Central memory CD8-positive, alpha-beta T cell (primary cell): ENCODE measurements around the gene TMEM273.

Source experiments
- ATAC-seq: fragments of 150-1000 bp; cut with Tn5 transposase; replicated peaks from 2 replicates; pipeline ENCODE4 v1.10.0; 2022; ENCODE audit warnings: mild to moderate bottlenecking, moderate FRiP score, moderate number of reproducible peaks; ENCODE audit not compliant: poor library complexity, severe bottlenecking; ENCODE audit errors: extremely low read depth
- DNase-seq, 2 donors: peaks; one replicate each; pipeline ENCODE4 v3.0.0; 2021; ENCODE audit warnings: low spot score in 2 of 2
- H3K27ac Mint-ChIP-seq: one replicate; pipeline ENCODE4 v1.8.0; 2022; ENCODE audit warnings: low read depth, mild to moderate bottlenecking, moderate library complexity, mixed read lengths
- H3K27me3 Mint-ChIP-seq: one replicate; pipeline ENCODE4 v1.8.0; 2022; ENCODE audit warnings: mixed read lengths
- H3K36me3 Mint-ChIP-seq: one replicate; pipeline ENCODE4 v1.8.0; 2022; ENCODE audit warnings: mild to moderate bottlenecking, moderate library complexity, mixed read lengths; ENCODE audit not compliant: insufficient read depth
- H3K4me1 Mint-ChIP-seq: one replicate; pipeline ENCODE4 v1.8.0; 2022; ENCODE audit warnings: mixed read lengths
- H3K4me3 Mint-ChIP-seq: one replicate; pipeline ENCODE4 v1.8.0; 2022; ENCODE audit warnings: mild to moderate bottlenecking, moderate library complexity, mixed read lengths
- H3K9me3 Mint-ChIP-seq: one replicate; pipeline ENCODE4 v1.8.0; 2022; ENCODE audit warnings: mixed read lengths

The TMEM273 gene

DNA sequence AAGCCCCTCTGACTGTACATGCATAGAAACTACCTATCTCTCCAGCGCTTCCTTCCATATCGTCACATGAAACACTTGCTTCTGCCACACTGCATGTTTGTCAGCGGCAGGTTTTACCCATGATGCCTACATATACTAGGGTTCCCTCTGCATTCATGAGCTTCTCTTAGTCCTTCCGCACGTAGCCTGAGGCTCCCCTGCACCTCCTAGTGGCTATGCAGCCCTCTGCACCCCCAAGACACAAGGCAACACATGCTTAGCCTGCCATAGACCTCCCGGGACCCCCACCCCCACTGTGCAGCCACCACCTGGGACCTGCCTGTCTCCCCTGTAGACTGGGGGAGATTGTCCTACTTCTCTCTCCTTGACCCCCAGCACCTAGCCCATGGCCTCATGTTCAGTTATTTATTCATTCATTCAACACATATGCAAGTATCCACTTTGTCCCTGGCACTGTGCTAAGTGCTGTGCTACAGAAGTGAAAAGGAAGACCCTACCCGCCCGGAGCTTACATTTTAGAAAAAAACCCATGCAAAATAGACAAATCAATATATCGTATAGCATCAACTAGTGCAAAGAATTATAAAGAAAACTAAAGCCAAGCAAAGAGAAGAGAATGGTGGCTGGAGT lies 23.5 kb downstream of the TMEM273 start:
- Mint-ChIP-seq H3K4me1 (peaks cover 11% of the 10 kb centered on the region), H3K27me3 (no peaks in the 10 kb centered on the region), H3K4me3 (no peak overlapping the region), H3K27ac (peak overlapping the region; percentile 54), H3K36me3 (peaks cover 5% of the 10 kb centered on the region), H3K9me3 (no peaks in the 10 kb centered on the region)
- no peak for DNase-seq
- peak; percentile 59 for ATAC-seq

DNA sequence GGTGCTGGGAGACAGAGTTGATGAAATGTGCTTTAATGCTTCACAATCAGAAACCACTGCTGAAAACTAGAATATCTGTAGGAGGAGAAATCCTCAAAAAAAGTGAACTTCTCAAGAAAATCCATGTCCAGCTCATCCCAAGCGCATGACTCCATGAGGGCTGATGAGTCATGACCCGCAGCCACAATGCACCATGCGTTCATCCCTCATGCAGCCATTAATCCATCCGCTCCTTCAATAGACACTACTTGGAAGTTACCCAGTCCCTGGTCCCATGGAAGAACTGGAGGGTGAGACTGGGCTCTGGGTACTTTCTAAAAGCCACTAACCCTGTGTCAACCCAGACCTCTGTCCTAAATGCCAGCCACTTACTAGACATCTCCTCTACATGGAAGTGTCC lies 24.4 kb downstream of the TMEM273 start:
- Mint-ChIP-seq H3K4me3 (no peak overlapping the region), H3K36me3 (peaks cover 5% of the 10 kb centered on the region), H3K27ac (no peak overlapping the region), H3K9me3 (no peaks in the 10 kb centered on the region), H3K4me1 (peaks cover 11% of the 10 kb centered on the region), H3K27me3 (no peaks in the 10 kb centered on the region)
- ATAC-seq (no peak), DNase-seq (no peak)

DNA sequence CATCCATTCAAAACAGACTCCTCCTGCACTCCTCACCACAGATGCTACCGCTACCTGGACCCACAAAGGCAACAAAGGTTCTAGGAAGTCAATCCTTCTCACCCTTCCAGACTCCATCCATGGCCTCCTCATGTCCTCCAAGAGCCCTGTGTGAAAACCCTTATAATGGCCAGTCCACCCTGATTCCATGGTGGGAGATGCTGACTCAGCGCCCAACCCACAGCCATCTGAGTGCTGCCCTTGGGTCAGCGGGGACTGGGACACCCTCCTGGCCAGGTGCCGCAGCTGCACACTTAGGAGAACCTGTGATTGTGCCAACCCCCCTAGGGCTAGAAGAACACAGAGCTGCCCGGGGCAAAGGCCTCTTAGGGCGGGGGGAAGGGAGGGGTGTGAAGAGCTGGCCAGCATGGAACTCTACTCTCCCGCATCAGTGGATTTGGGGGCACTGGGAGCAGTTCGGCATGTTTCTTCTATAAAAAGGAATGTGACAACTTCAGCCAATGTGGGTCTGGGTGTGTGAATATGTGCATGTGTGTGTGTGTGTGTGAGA lies 25.4 kb downstream of the TMEM273 start:
- peaks cover 5% of the 10 kb centered on the region for H3K36me3 Mint-ChIP-seq
- H3K9me3 Mint-ChIP-seq: no peaks in the 10 kb centered on the region
- no peak for ATAC-seq

DNA sequence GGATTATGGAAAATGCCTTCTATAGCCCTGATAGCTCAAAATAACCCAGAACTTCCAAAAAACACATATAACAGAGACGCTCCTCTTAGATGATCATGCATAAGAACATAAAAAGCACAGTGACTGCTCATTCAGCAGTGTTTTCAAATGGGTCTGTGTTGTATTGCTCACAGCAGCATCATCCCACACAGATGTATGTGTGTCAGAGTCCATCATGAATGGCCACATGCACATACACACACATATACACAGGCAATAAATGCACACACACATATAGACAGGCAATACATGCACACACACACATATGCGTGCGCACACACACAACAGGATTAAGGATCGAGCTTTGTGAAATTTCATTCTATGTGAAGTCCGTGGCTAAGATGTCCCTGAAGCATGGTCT lies 26.1 kb downstream of the TMEM273 start:
- H3K27me3 Mint-ChIP-seq: no peaks in the 10 kb centered on the region
- DNase-seq (no peak), ATAC-seq (no peak)
- H3K4me1 Mint-ChIP-seq: peaks cover 11% of the 10 kb centered on the region
- H3K9me3 Mint-ChIP-seq: no peaks in the 10 kb centered on the region
- H3K36me3 Mint-ChIP-seq: peaks cover 5% of the 10 kb centered on the region
- H3K4me3 Mint-ChIP-seq: no peak overlapping the region
- H3K27ac Mint-ChIP-seq: no peak overlapping the region

More for the DNA sequence above, 25.4 kb downstream of the TMEM273 start:
- H3K4me1 Mint-ChIP-seq: peaks cover 11% of the 10 kb centered on the region
- H3K27ac Mint-ChIP-seq: no peak overlapping the region
- no peak for DNase-seq
- no peak overlapping the region for H3K4me3 Mint-ChIP-seq
- H3K27me3 Mint-ChIP-seq: no peaks in the 10 kb centered on the region

DNA sequence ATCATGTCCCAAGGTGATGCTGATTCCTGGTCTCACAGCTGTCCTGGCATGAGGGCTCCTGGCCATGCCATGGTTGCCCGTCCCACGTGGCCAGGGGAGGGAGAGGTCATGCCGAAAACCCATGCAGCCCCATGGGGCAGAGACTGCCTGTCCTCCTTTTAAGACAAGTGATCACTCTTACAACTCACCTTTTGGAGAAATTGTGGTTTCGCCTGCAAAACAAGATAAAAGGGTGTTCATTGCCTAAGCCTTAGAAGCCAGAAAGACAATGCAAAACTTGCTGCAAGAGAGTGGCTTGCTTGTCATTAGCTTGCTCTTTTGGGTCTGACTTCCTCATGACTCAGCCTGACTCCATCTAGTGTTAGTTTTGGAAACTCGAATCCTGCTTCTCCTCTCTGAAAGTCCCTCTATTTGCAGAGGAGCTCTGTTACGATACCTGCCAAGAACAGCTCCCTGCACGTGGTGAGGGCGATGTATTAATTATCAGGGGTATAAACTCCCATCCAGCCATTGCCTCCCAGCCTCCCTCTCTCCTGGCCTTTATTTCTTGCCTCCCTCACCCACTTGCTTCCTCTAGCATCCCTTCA lies 26.7 kb downstream of the TMEM273 start:
- peaks cover 14% of the 10 kb centered on the region for H3K4me1 Mint-ChIP-seq
- ATAC-seq (no peak), DNase-seq (no peak)
- no peak overlapping the region for H3K4me3 Mint-ChIP-seq
- H3K27me3 Mint-ChIP-seq: no peaks in the 10 kb centered on the region
- no peaks in the 10 kb centered on the region for H3K9me3 Mint-ChIP-seq
- peaks cover 5% of the 10 kb centered on the region for H3K36me3 Mint-ChIP-seq
- no peak overlapping the region for H3K27ac Mint-ChIP-seq

DNA sequence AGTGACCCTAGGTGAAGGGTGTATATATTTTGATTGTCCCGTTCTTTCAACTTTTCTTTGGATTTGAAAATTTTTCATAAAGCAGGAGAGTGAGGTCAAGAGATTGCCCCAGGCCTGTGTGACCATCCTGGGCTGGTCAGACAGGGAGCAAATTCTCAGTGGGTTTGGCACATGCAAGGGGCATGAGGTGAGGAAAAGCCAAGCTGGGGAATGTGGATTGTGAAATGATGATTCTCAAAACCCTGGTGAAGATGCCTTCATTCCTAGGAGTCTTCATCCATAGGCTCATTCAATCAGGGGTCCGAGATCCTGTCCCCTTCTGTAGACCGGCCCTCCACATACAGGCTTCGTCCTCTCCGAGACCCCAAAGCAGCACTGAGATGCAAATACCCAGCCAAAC lies 27.4 kb downstream of the TMEM273 start:
- Mint-ChIP-seq H3K4me3 (no peak overlapping the region), H3K27ac (no peak overlapping the region)
- no peak for ATAC-seq

DNA sequence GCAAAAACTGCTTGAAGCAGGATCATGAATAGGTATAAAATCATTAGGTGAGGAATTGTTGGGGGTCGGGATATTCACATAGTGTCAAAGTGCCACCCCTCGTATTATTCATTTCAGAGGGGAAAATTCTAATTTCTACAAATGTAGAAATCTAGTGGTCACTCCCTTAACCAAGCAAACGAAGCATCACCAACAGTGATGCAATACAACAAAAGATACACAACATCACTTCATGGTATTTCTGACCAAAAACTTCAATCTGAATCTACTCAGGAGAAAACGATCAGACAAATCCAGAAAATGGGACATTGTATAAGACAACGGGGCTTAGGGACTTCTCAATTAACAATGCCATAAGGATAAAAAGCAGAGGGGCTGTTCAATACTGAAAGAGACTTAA lies 28.1 kb downstream of the TMEM273 start:
- no peak for ATAC-seq
- H3K27ac Mint-ChIP-seq: no peak overlapping the region
- H3K9me3 Mint-ChIP-seq: no peaks in the 10 kb centered on the region
- peaks cover 5% of the 10 kb centered on the region for H3K36me3 Mint-ChIP-seq
- no peak overlapping the region for H3K4me3 Mint-ChIP-seq
- DNase-seq: no peak
- H3K27me3 Mint-ChIP-seq: no peaks in the 10 kb centered on the region
- H3K4me1 Mint-ChIP-seq: peaks cover 16% of the 10 kb centered on the region

More for the DNA sequence above, 27.4 kb downstream of the TMEM273 start:
- Mint-ChIP-seq H3K36me3 (peaks cover 5% of the 10 kb centered on the region), H3K4me1 (peaks cover 16% of the 10 kb centered on the region), H3K27me3 (no peaks in the 10 kb centered on the region), H3K9me3 (no peaks in the 10 kb centered on the region)
- DNase-seq: no peak

DNA sequence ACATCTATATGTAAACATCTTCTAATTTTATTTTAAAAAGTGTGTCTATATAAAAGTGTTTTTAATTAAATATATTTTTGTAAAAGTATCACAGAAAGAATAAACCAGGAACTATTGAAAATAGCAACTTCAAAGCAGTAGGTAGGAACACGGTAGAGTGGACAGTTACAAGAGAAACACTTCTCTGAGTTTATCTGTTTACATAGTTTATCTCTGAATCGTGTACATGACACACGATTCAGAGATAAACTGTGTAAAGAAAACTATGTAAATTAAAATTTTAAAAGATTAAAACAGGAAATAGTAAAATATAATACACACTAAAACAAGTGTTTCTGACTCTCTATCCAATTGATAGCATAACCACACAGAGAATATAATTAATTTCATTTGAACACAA lies 29.3 kb downstream of the TMEM273 start:
- Mint-ChIP-seq H3K9me3 (no peaks in the 10 kb centered on the region), H3K27ac (no peak overlapping the region), H3K4me3 (no peak overlapping the region), H3K4me1 (peaks cover 5% of the 10 kb centered on the region), H3K36me3 (peaks cover 2% of the 10 kb centered on the region), H3K27me3 (no peaks in the 10 kb centered on the region)
- ATAC-seq (no peak), DNase-seq (no peak)

DNA sequence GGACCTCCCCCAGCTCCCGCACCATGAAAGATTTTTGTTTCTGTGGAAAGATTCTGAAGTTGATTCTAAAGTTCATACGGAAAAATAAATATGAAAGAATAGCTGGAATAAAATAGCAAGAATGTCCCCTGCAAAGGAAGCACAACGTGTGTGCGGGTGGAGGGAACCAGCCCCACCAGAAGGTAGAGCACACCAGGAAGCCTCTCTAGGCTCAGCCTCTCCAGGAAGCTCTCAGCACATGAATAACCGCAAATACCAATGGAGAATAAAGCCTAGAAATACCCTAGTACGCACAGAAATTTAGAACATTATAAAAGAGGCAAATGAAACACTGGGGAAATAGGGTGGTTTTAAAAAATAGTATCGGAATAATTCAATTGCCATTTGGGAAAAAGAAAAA lies 29.8 kb downstream of the TMEM273 start:
- peaks cover 5% of the 10 kb centered on the region for H3K4me1 Mint-ChIP-seq
- H3K27ac Mint-ChIP-seq: no peak overlapping the region
- no peak overlapping the region for H3K4me3 Mint-ChIP-seq
- DNase-seq (no peak), ATAC-seq (no peak)
- H3K27me3 Mint-ChIP-seq: peaks cover 4% of the 10 kb centered on the region
- H3K9me3 Mint-ChIP-seq: no peaks in the 10 kb centered on the region
- peaks cover 2% of the 10 kb centered on the region for H3K36me3 Mint-ChIP-seq

DNA sequence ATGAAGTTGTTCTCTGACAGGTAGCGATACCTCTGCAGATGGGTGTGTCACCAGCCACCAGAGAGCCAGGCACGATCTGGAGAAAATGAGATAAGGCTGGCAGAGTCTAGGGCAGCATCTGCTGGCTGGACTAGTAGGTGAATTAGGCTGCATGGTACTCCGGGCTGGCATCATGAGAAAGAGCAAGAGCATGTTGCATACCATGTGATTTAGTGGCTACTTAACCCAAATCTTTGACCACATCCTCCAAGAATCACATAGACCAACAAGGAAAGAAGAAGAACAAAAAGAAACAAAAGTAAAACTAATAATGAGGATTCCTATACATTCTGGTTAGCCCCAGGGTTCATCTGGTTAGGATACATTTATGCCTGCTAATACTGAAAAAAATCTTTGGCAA lies 31.0 kb downstream of the TMEM273 start:
- Mint-ChIP-seq H3K36me3 (peaks cover 4% of the 10 kb centered on the region), H3K4me1 (peaks cover 5% of the 10 kb centered on the region), H3K27me3 (peaks cover 11% of the 10 kb centered on the region), H3K27ac (peak overlapping the region; percentile 27), H3K4me3 (no peak overlapping the region), H3K9me3 (no peaks in the 10 kb centered on the region)
- no peak for DNase-seq
- ATAC-seq: no peak

DNA sequence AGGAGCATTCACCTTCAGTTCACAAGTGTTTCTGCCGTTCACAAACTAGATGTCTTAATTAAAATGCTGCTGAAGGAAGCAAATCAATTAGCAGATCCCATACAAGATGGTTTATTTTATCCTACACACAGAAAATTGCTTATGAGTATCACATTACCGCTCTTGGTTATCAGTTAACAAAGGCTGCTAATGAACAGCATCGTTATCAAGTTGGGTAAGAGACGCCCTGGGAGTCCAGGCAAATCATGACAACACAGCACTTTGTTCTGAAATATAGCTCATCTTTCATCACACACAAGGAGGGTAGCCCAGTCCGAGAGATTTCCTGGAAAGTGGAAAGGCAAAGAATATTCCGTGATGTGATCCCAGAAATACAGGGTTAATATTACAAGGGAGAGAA lies 33.5 kb downstream of the TMEM273 start:
- ATAC-seq: no peak

DNA sequence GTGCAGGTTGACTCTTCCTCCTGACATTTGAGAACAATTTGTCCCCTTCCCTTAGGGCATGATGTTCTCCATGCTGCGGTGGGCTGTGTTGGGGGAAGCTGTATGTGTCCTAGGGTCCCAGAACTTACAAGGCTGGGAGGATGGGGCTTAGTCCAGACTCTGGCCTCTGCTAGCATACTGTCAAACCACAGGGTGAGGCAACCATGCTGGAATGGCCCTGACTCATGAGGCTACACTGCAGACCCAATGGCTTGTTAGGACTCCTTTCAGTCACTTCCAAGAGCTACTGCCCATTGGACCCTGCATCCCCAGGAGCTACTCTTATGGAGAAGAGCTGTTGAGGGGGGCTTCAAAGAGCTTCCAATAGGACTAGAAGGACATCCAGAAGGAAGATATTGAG lies 34.2 kb downstream of the TMEM273 start:
- no peak for ATAC-seq
- peaks cover 5% of the 10 kb centered on the region for H3K4me1 Mint-ChIP-seq
- no peak overlapping the region for H3K27ac Mint-ChIP-seq
- H3K27me3 Mint-ChIP-seq: peaks cover 11% of the 10 kb centered on the region
- peaks cover 2% of the 10 kb centered on the region for H3K36me3 Mint-ChIP-seq
- H3K9me3 Mint-ChIP-seq: no peaks in the 10 kb centered on the region
- no peak for DNase-seq
- H3K4me3 Mint-ChIP-seq: no peak overlapping the region

More for the DNA sequence above, 33.5 kb downstream of the TMEM273 start:
- DNase-seq: no peak
- Mint-ChIP-seq H3K27me3 (peaks cover 11% of the 10 kb centered on the region), H3K27ac (no peak overlapping the region), H3K36me3 (peaks cover 2% of the 10 kb centered on the region), H3K9me3 (no peaks in the 10 kb centered on the region), H3K4me1 (peaks cover 5% of the 10 kb centered on the region), H3K4me3 (no peak overlapping the region)

DNA sequence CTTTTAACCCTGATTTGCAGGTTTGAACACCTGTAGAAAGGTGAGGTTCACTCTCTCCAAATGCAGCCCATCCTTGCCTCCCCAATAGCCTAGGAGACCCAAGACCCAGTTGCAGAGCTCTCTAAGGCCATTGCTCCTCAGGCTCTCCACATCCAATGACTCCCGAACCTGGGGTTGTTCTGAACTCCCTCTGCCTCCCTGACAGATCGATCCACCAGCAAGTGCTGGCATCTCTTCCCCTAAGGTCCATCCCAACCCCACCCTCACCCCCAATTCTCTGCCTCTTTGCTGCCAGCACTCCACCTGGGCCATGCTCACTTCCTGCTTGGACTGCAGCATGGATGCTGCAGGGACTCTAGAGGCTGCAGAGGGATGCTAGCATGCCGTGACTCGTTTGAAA lies 35.1 kb downstream of the TMEM273 start:
- Mint-ChIP-seq H3K4me3 (no peak overlapping the region), H3K27ac (no peak overlapping the region), H3K36me3 (peaks cover 2% of the 10 kb centered on the region), H3K27me3 (peaks cover 11% of the 10 kb centered on the region), H3K4me1 (peaks cover 5% of the 10 kb centered on the region), H3K9me3 (no peaks in the 10 kb centered on the region)
- ATAC-seq (no peak), DNase-seq (no peak)
